GM12878 (cell line): ENCODE data around the gene GAMT. TPM values are rescaled to one million over a fixed set of nuclear protein-coding genes. Genes with fewer than 3 reads are reported as not detected.

Experiments
- ATAC-seq: fragments of 200-7000 bp; cut with Tn5 transposase; 3 replicates; pipeline ENCODE4 v1.9.1; 2020; ENCODE audit warnings: mild to moderate bottlenecking, moderate library complexity
- BruUV-seq: library from RNA; stranded (reverse); fragments of 400-500 nt; replicated peaks from 2 replicates; lab custom pipeline; 2021; lab: Mats Ljungman, UMichigan
- CTCF ChIA-PET: fragments of 300-600 bp; sonication (Branson Sonifier 250); formaldehyde crosslinking; extraction: SDS; loops from one replicate; lab custom pipeline; 2021; ENCODE audit warnings: inconsistent platforms; lab: Yijun Ruan, JAX
- POLR2A ChIA-PET: fragments of 350-600 bp; formaldehyde crosslinking; extraction: SDS; loops from one replicate; lab custom pipeline; 2021; ENCODE audit warnings: inconsistent platforms; lab: Charles Lee
- RAD21 ChIA-PET: fragments of 300-600 bp; sonication (Branson Sonifier 250); formaldehyde crosslinking; loops from one replicate; lab custom pipeline; 2023; ENCODE audit warnings: antibody characterized with exemption; ENCODE audit not compliant: unreplicated experiment; lab: Charles Lee
- SMC1A ChIA-PET: fragments of 300-600 bp; sonication (Branson Sonifier 250); formaldehyde crosslinking; loops from one replicate; lab custom pipeline; 2023; ENCODE audit not compliant: unreplicated experiment, uncharacterized antibody; lab: Charles Lee
- DNase-seq: peaks from one replicate; pipeline ENCODE4 v3.0.0-alpha.2; 2011; ENCODE audit warnings: low read depth, low spot score
- FAIRE-seq: peaks from 3 replicates; lab custom pipeline; 2011; peaks lifted over from hg19 to GRCh38; lab: Jason Lieb, UNC
- H2AFZ ChIP-seq: 2 replicates; pipeline ENCODE4 v1.6.0; 2011; ENCODE audit warnings: low read depth, low read length, control low read depth; ENCODE audit not compliant: control insufficient read depth
- H3K27ac ChIP-seq: 2 replicates; pipeline ENCODE4 v1.5.1; 2011; ENCODE audit warnings: control low read depth; ENCODE audit not compliant: control insufficient read depth, insufficient read depth
- H3K27me3 ChIP-seq, 2 experiments: replicated peaks in 1 of 2; 2 replicates each; pipeline versions ENCODE4 v1.6.0 to v1.6.1; 2011; ENCODE audit warnings: low read length in 1 of 2; ENCODE audit not compliant: control insufficient read depth in 2 of 2, insufficient read depth in 2 of 2
- H3K36me3 ChIP-seq, 2 experiments: 2 replicates each; pipeline ENCODE4 v1.5.1; 2011; ENCODE audit warnings: low read length in 1 of 2; ENCODE audit not compliant: control insufficient read depth in 2 of 2, insufficient read depth in 2 of 2
- H3K4me1 ChIP-seq: 2 replicates; pipeline ENCODE4 v1.6.1; 2011; ENCODE audit warnings: mild to moderate bottlenecking, low read length, moderate library complexity, mixed read lengths; ENCODE audit not compliant: control insufficient read depth, insufficient read depth
- H3K4me2 ChIP-seq: 2 replicates; pipeline ENCODE4 v1.6.0; 2011; ENCODE audit warnings: control low read depth; ENCODE audit not compliant: control insufficient read depth, insufficient read depth
- H3K4me3 ChIP-seq: fragments of 200-600 bp; sonication (generic); 2 replicates; pipeline ENCODE4 v1.5.1; 2016
- H3K79me2 ChIP-seq: 2 replicates; pipeline ENCODE4 v1.6.0; 2011; ENCODE audit warnings: low read length; ENCODE audit not compliant: control insufficient read depth, insufficient read depth
- H3K9ac ChIP-seq: 2 replicates; pipeline ENCODE4 v1.8.0; 2011; ENCODE audit warnings: low read length, control low read depth, mixed read lengths; ENCODE audit not compliant: control insufficient read depth, insufficient read depth
- H3K9me3 ChIP-seq: replicated peaks from 3 replicates; pipeline ENCODE4 v1.5.1; 2011; ENCODE audit warnings: mild to moderate bottlenecking, low read length; ENCODE audit not compliant: control insufficient read depth, insufficient read depth
- H4K20me1 ChIP-seq: 2 replicates; pipeline ENCODE4 v1.6.0; 2011; ENCODE audit not compliant: control insufficient read depth, insufficient read depth
- BHLHE40 ChIP-seq, 2 experiments: fragments of 450-650 bp in 1 of 2; IDR thresholded peaks; 2 replicates each; pipeline ENCODE4 v1.6.1; 2011 to 2017; ENCODE audit warnings: low read depth in 2 of 2, borderline replicate concordance in 1 of 2, improper control_type of control experiment in 1 of 2, low read length in 1 of 2, mild to moderate bottlenecking in 1 of 2
- CBFB ChIP-seq: IDR thresholded peaks from 2 replicates; pipeline ENCODE4 v1.6.1; 2016; ENCODE audit warnings: antibody characterized with exemption, low read depth
- E2F4 ChIP-seq: IDR thresholded peaks from 2 replicates; pipeline ENCODE4 v1.6.1; 2012; ENCODE audit warnings: low read depth, low read length, improper control_type of control experiment
- HDAC6 ChIP-seq: fragments of 200-600 bp; sonication (generic); IDR thresholded peaks from one replicate; pipeline ENCODE4 v1.8.0; 2017; ENCODE audit warnings: antibody characterized with exemption; ENCODE audit not compliant: unreplicated experiment
- IKZF1 ChIP-seq: fragments of 450-650 bp; conservative IDR thresholded peaks from 2 replicates; pipeline ENCODE4 v1.6.1; 2017; ENCODE audit warnings: antibody characterized with exemption, mild to moderate bottlenecking
- NFYB ChIP-seq: IDR thresholded peaks from 2 replicates; pipeline ENCODE4 v1.6.1; 2011; ENCODE audit warnings: low read depth, mild to moderate bottlenecking, low read length, improper control_type of control experiment, moderate library complexity; ENCODE audit not compliant: insufficient read depth
- POLR2A ChIP-seq: IDR thresholded peaks from 2 replicates; pipeline ENCODE4 v1.6.1; 2011; ENCODE audit warnings: low read depth, mild to moderate bottlenecking, low read length
- SMARCA5 ChIP-seq: fragments of 450-650 bp; IDR thresholded peaks from 2 replicates; pipeline ENCODE4 v1.6.1; 2017; ENCODE audit warnings: mild to moderate bottlenecking
- SP1 ChIP-seq: IDR thresholded peaks from one replicate; pipeline ENCODE4 v1.6.1; 2011; ENCODE audit warnings: low read depth, low read length
- SUZ12 ChIP-seq: fragments of 200-600 bp; sonication (generic); IDR thresholded peaks from one replicate; pipeline ENCODE4 v1.6.1; 2018; ENCODE audit warnings: antibody characterized with exemption, mild to moderate bottlenecking; ENCODE audit not compliant: unreplicated experiment
- WGBS: methylation state at CpG from one replicate; pipeline ENCODE4 v1.1.6; 2016; ENCODE audit warnings: low lambda C conversion rate; ENCODE audit not compliant: insufficient replicate concordance, insufficient coverage; ENCODE audit errors: missing lambda C conversion rate; 5-methylcytosine and 5-hydroxymethylcytosine counted together
- in situ Hi-C: fragments of 300-500 bp; cut with MboI; formaldehyde crosslinking; loops from 9 replicates; pipeline ENCODE4 v1.14.3; 2018; ENCODE audit warnings: mixed read lengths
- intact Hi-C: fragments of 100-400 bp; cut with micrococcal nuclease; formaldehyde crosslinking; loops from one replicate; pipeline ENCODE4 v1.14.2; 2022; ENCODE audit not compliant: unreplicated experiment
- polyA plus RNA-seq, 11 experiments: library from polyadenylated mRNA; depleted of rRNA in 4 of 11; unstranded in 6 of 11; stranded (reverse) in 5 of 11; fragments of >200 nt; fragmentation: Nextera tagmentation in 4 of 11; fragmentation: Illumina TruSeq in 1 of 11; extraction: Ambion mirVana in 4 of 11; extraction: Trizol in 1 of 11; gene quantifications; 1 replicate in 1 of 11; 2 replicates in 10 of 11; pipeline versions ENCODE4 v1.2.1 to v1.2.3, GENCODE V29; 2011 to 2016; ENCODE audit warnings: inconsistent platforms in 2 of 11, missing spikeins in 2 of 11, low read depth in 1 of 11
- total RNA-seq, 4 experiments: library from RNA; depleted of rRNA in 3 of 4; stranded (reverse); fragments of >200 nt in 3 of 4; fragmentation: Illumina TruSeq in 1 of 4; extraction: Trizol in 1 of 4; gene quantifications; 2 replicates each; pipeline versions ENCODE4 v1.2.1 to v1.2.3, GENCODE V29; 2013 to 2021
- TF ChIP-seq, protein P1 (sequence below): IDR thresholded peaks from 2 replicates; pipeline ENCODE4 v1.6.1; 2011; ENCODE audit warnings: low read depth, low read length, improper control_type of control experiment, borderline replicate concordance

Gene GAMT
- total and polyA plus RNA-seq, 10 of the 15 experiments (the other 5 are each of a cell fraction or from before 2014, with no cell fraction given) = 1.6 to 131 (median 38.8) TPM

- Histone ChIP-seq H3K4me1 (peaks cover 5% of the 10 kb centered on the region; the same call in 1 of the 2 replicates), H4K20me1 (no peaks in the 10 kb centered on the region), H3K4me2 (no peak within 1 kb of the TSS), H3K9me3 (no peaks in the 10 kb centered on the region), H3K27ac (no peak within 1 kb of the TSS), H3K27me3 (peaks cover 10 to 14% of the 10 kb centered on the region in 2 experiments), H3K36me3 (no peaks in the 10 kb centered on the region), H3K9ac (no peak within 1 kb of the TSS), H3K4me3 (no peak within 1 kb of the TSS), H3K79me2 (no peaks in the 10 kb centered on the region), H2AFZ (no peak within 1 kb of the TSS)
- 7% methylated on average over 52 of the region's 74 CpGs for WGBS
- ChIA-PET RAD21 (no interaction called here), SMC1A (no interaction called here), CTCF (no interaction called here), POLR2A (no interaction called here)
- ATAC-seq (peak; percentile 29; the same call in 2 of the 3 replicates), FAIRE-seq (no peak), DNase-seq (no peak)
- in situ Hi-C loops (no loop called here), intact Hi-C loops (no loop called here)
- no TSS peak for BruUV-seq
- TF ChIP-seq SMARCA5 = no peak
- no peak for TF ChIP-seq BHLHE40 (IDR thresholded peaks at IDR 0.05; ENCODE audit: borderline replicate concordance in 1 of 2, low read depth in 2 of 2, low read length in 1 of 2)
- TF ChIP-seq, protein P1, sequence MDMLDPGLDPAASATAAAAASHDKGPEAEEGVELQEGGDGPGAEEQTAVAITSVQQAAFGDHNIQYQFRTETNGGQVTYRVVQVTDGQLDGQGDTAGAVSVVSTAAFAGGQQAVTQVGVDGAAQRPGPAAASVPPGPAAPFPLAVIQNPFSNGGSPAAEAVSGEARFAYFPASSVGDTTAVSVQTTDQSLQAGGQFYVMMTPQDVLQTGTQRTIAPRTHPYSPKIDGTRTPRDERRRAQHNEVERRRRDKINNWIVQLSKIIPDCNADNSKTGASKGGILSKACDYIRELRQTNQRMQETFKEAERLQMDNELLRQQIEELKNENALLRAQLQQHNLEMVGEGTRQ = no peak
- TF ChIP-seq NFYB = peak; percentile 80
- no peak for TF ChIP-seq E2F4
- no peak for TF ChIP-seq IKZF1
- TF ChIP-seq SUZ12 = peak; percentile 74
- no peak for TF ChIP-seq CBFB
- no peak for TF ChIP-seq HDAC6
- TF ChIP-seq SP1 = peak; percentile 57
- TF ChIP-seq POLR2A = no peak
Measured at GRCh38 chr19:1449467-1450442, 48.4 kb upstream of the GAMT start, which contains the start of gene APC2. Gene APC2 (plus strand): TSS chr19:1450121. CDS start chr19:1453002, 2,881 bp downstream.
